ENCODE data around the gene B3GAT3.
"Not testable (repeated sequence)": the region's sequence is repeated elsewhere in the genome, so short reads cannot be mapped to it uniquely, and the experiment has no call there.

B3GAT3 gene

DNA sequence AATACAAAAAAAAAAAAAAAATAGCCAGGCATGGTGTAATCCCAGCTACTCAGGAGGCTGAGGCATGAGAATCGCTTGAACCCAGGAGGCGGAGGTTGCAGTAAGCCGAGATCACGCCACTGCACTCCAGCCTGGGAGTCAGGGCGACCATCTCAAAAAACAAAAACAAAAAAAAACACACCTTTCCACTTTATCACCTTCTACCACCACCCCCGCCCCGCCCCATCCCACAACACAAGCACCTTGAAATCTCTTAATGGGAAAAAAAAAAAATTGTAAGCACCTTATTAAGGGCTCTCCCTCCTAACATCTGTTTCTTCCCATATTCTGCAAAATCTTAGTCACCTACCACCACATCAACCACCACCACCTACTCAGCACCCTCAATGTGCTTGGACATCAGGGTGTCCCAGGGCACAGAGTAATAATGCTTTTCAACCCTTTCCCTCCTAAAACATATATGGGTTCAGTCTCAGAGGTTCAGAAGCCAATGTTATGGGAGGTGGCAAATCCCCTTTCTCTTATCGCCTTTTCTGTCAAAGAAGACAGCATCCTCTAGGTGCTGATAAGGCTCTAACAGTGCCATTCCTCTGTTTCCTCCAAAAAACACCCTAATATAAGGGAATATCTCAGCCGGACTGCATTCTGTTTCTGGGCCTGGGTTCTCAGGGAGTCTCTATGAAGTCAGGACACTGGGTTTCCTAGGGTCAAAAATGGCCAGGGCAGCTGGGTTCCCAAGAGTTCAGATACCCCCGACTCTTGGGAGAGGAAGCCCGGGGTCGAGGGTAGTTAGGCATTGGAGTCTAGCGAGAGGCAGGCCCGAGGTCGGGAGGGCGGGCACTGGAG, 30.6 kb upstream of the B3GAT3 start:
- H3K4me1 ChIP-seq (ENCODE audit: control insufficient read depth, insufficient read depth, low read length), result peaks cover 24% of the 10 kb centered on the region
- no peaks in the 10 kb centered on the region for H3K9me3 ChIP-seq (replicated peaks; ENCODE audit: low read length)
- peak overlapping the region; percentile 96 for H3K9ac ChIP-seq (ENCODE audit: low read depth, low read length)
- peak overlapping the region; percentile 93 for H3K4me2 ChIP-seq (ENCODE audit: low read length)
- peaks cover 18% of the 10 kb centered on the region for H3K36me3 ChIP-seq (ENCODE audit: insufficient read depth, low read length)
- H3K27me3 ChIP-seq (ENCODE audit: control insufficient read depth, insufficient read depth, low read length), result no peaks in the 10 kb centered on the region
- peak overlapping the region; percentile 93 for H3K4me3 ChIP-seq (ENCODE audit: low read length)

DNA sequence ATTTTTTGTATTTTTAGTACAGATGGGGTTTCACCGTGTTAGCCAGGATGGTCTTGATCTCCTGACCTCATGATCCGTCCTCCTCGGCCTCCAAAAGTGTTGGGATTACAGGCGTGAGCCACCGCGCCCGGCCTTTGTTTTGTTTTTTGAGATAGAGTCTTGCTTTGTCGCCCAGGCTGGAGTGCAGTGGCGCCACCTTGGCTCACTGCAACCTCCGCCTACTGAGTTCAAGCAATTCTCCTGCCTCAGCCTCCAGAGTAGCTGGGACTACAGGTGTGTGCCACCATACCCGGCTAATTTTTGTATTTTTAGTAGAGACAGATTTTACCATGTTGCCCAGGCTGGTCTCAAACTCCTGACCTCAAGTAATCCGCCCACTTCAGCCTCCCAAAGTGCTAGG, 28.5 kb upstream of the B3GAT3 start:
- not testable (repeated sequence) for H3K9ac ChIP-seq (ENCODE audit: low read depth, low read length); H3K9me3 ChIP-seq (replicated peaks; ENCODE audit: low read length); H3K4me2 ChIP-seq (ENCODE audit: low read length); H3K4me3 ChIP-seq (ENCODE audit: low read length); H3K27me3 ChIP-seq (ENCODE audit: control insufficient read depth, insufficient read depth, low read length)
- peaks cover 31% of the 10 kb centered on the region for H3K4me1 ChIP-seq (ENCODE audit: control insufficient read depth, insufficient read depth, low read length)
- H3K36me3 ChIP-seq (ENCODE audit: insufficient read depth, low read length), result peaks cover 18% of the 10 kb centered on the region

DNA sequence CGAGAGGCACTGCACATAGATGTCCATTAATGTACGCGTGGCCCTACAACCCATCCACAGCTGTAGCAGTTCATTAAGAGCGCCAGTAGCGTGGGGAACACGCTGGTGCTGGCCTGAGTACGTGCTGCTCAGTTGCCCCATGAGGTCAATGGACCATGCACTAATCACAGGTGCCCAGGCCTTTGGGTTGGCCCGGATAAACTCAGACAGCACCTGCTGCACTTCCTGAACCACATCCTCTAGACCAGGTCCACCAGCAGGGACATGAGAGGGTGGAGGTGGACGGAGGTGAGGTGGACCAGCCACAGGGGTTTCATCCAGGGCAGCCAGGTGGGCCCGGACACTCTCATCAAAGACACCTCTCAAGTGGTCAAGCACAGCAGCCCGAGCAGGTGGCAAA, 27.7 kb upstream of the B3GAT3 start:
- Histone ChIP-seq H3K27me3 (ENCODE audit: control insufficient read depth, insufficient read depth, low read length) (no peaks in the 10 kb centered on the region), H3K9ac (ENCODE audit: low read depth, low read length) (no peak overlapping the region)

DNA sequence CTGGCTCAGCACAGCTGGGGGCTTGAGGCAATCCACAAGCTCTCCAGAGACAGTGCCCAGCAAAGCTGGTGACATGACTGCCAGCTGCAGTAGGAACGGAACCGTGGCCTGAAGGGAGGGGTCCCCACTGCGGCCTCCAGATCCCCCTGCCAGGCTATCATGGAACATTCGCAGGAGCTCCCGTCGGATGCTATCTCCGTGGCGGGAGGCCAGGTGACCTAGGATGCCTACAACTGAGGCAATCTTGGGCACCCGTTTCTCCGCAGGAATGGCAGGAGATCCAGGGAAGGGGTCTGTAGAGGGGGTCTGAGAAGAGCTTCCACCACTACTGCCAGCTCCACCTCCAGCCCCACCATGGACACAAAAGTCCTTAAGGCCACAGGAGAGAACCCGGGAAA, 27.2 kb upstream of the B3GAT3 start:
- Histone ChIP-seq H3K4me3 (ENCODE audit: low read length) (no peak overlapping the region), H3K9ac (ENCODE audit: low read depth, low read length) (no peak overlapping the region), H3K4me2 (ENCODE audit: low read length) (no peak overlapping the region), H3K27me3 (ENCODE audit: control insufficient read depth, insufficient read depth, low read length) (no peaks in the 10 kb centered on the region), H3K36me3 (ENCODE audit: insufficient read depth, low read length) (peaks cover 25% of the 10 kb centered on the region), H3K9me3 (replicated peaks; ENCODE audit: low read length) (no peaks in the 10 kb centered on the region), H3K4me1 (ENCODE audit: control insufficient read depth, insufficient read depth, low read length) (peaks cover 38% of the 10 kb centered on the region)

More for the DNA sequence above, 27.7 kb upstream of the B3GAT3 start:
- no peak overlapping the region for H3K4me2 ChIP-seq (ENCODE audit: low read length)
- peaks cover 20% of the 10 kb centered on the region for H3K36me3 ChIP-seq (ENCODE audit: insufficient read depth, low read length)
- no peak overlapping the region for H3K4me3 ChIP-seq (ENCODE audit: low read length)
- H3K9me3 ChIP-seq (replicated peaks; ENCODE audit: low read length), result no peaks in the 10 kb centered on the region
- peaks cover 38% of the 10 kb centered on the region for H3K4me1 ChIP-seq (ENCODE audit: control insufficient read depth, insufficient read depth, low read length)

DNA sequence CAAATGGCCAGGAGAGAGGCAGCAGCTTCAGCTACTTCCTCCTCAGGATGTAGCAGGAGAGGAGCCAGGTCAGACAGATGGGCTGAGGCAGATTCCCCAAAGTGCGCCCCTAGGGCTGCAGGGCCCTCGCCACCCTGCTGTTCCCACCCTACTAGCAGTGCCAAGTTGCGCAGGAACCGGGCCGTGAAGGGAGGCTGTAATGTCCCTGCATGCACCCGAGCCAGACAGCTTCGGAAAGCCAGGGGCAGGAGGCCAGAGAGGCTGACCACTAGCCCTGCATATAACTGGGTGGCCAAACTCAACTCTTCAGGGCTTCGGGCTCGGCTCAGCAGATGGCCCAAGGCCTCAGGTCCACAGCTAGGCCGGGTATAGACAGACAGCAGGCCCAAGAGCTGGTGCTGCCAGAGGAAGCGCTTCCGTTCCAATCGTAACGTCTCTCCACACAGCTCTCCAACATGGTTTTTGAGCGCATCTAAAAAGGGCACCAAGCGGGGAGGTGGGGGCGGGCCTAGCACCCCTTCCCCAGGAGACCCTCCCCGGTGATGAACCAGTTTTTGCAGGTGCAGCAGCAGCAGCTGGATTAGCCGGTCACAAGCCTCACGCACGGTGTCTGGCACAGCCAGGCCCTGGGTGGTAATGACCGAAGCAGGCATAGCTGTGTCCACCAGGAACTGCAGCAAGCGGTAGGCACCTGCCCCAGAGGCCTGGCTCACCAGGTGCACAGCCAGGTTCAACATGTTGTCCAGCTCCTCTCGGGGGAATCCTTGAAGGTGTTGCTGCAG, 26.6 kb upstream of the B3GAT3 start:
- H3K9ac ChIP-seq (ENCODE audit: low read depth, low read length), result no peak overlapping the region
- peaks cover 28% of the 10 kb centered on the region for H3K36me3 ChIP-seq (ENCODE audit: insufficient read depth, low read length)
- H3K4me2 ChIP-seq (ENCODE audit: low read length), result no peak overlapping the region
- H3K9me3 ChIP-seq (replicated peaks; ENCODE audit: low read length), result no peaks in the 10 kb centered on the region
- H3K27me3 ChIP-seq (ENCODE audit: control insufficient read depth, insufficient read depth, low read length), result no peaks in the 10 kb centered on the region
- no peak overlapping the region for H3K4me3 ChIP-seq (ENCODE audit: low read length)
- H3K4me1 ChIP-seq (ENCODE audit: control insufficient read depth, insufficient read depth, low read length), result peaks cover 36% of the 10 kb centered on the region

DNA sequence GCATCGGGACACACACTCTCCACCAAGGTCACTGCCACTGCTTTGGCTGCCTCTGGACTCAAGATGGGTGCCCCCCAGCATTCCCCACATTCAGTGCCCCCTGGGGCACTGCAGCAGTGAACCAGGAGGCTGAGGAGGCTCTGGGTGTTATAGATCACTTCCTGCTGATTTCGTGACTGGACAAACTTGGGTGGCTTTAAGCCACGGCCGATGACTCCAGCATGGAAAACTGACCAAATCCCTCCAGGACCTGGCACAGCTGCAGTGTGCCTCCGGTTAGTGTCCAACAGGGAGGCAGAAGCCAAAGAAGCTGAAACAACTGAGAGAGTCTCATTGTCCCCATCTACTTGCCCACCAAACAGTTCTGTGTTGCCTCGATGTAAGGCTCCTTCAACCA, 25.8 kb upstream of the B3GAT3 start:
- Histone ChIP-seq H3K4me3 (ENCODE audit: low read length) (no peak overlapping the region), H3K9me3 (replicated peaks; ENCODE audit: low read length) (no peaks in the 10 kb centered on the region), H3K4me2 (ENCODE audit: low read length) (peak overlapping the region; percentile 68), H3K36me3 (ENCODE audit: insufficient read depth, low read length) (peaks cover 33% of the 10 kb centered on the region), H3K9ac (ENCODE audit: low read depth, low read length) (no peak overlapping the region), H3K4me1 (ENCODE audit: control insufficient read depth, insufficient read depth, low read length) (peaks cover 36% of the 10 kb centered on the region), H3K27me3 (ENCODE audit: control insufficient read depth, insufficient read depth, low read length) (no peaks in the 10 kb centered on the region)

DNA sequence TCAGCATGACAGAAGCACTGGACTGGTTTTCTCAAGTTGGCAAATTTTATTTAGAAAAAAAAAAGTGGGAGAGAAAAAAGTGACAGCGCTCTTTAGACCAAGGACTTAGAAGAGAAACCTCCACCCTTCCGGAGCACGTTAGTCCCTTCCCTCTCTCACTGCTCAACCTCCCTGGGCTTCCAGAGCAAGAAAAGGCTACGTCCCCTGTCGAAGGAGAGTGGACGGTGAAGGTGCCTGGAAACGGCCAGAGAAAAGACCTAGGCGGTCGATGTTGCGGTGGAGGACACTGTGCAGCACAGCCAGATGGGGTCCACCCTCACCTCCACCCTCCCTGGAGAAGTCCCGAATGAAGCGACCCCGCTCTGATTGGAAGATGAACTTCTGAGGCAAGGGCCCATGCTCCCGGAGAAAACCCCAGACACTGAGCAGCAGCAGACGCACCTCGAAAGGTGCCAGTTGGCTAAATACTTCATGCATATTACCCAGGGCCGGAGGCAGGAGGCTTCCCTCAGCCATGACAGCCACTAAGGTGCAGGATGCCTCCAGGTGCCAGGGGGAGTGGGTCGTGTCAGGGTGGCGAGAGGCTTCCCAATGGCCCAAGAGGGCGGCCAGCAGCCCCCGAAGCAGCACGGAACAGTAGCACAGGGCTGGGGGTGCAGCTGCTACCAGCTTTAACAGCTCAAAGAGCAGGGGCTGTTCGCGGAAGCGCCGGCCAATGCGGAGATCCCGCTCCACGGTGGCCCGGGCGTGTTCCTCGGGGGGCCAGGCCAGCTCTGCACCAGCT, 25.2 kb upstream of the B3GAT3 start:
- Histone ChIP-seq H3K27me3 (ENCODE audit: control insufficient read depth, insufficient read depth, low read length) (no peaks in the 10 kb centered on the region), H3K9ac (ENCODE audit: low read depth, low read length) (peak overlapping the region; percentile 27), H3K9me3 (replicated peaks; ENCODE audit: low read length) (no peaks in the 10 kb centered on the region), H3K36me3 (ENCODE audit: insufficient read depth, low read length) (peaks cover 34% of the 10 kb centered on the region), H3K4me2 (ENCODE audit: low read length) (peak overlapping the region; percentile 68), H3K4me1 (ENCODE audit: control insufficient read depth, insufficient read depth, low read length) (peaks cover 32% of the 10 kb centered on the region), H3K4me3 (ENCODE audit: low read length) (peak overlapping the region; percentile 36)

DNA sequence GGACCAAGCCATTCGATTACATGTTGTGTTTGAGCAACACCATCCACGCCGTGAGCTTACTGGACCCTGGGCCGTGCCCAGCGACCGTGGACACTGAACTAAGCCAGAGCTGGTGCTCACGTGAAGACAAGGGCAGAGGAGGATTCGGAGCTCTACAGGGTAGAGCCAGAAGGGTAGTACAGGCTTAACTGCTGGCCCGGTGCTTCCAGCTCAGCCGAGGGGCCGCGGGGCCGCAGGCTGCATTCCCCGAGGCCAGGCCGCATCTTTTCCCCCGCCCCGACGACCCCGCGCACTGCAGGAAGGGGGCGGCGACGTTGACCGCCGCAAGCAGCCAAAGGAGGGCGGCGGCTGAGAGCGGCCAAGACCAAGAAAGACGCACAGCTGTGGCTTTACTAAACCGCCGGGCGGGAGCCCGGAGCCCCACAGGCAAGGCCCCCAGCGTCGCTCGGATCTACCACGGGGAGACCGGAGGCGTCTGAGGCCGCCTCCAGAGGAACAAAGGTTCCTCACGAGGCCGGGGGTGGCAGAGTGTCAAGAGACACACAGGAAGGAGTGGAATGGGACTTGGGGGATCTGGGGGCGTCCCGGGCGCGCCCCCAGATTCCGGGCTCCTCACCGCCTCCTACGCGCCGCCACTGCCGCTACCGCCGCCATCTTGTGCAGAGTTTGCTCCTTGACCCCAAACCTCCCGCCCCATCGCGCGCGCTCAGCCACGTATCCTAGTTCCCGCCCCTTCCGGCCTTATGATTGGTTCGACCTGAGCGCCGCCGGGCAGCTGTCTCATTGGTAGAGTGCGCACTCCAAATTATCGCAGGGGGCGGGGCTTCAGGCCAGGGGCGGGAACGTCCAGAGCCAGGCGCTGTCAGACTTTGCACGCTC, 24.4 kb upstream of the B3GAT3 start, which contains the start of gene GANAB:
TSS of gene GANAB (minus strand) at position 668 of the 879 bp plus-strand sequence. CDS start at position 654, 14 bp downstream.
- Histone ChIP-seq H3K4me2 (ENCODE audit: low read length) (peak within 1 kb of the TSS; percentile 85), H3K9ac (ENCODE audit: low read depth, low read length) (peak within 1 kb of the TSS; percentile 100), H3K9me3 (replicated peaks; ENCODE audit: low read length) (no peaks in the 10 kb centered on the region), H3K36me3 (ENCODE audit: insufficient read depth, low read length) (peaks cover 34% of the 10 kb centered on the region), H3K27me3 (ENCODE audit: control insufficient read depth, insufficient read depth, low read length) (no peaks in the 10 kb centered on the region), H3K4me3 (ENCODE audit: low read length) (peak within 1 kb of the TSS; percentile 96), H3K4me1 (ENCODE audit: control insufficient read depth, insufficient read depth, low read length) (peaks cover 26% of the 10 kb centered on the region)

DNA sequence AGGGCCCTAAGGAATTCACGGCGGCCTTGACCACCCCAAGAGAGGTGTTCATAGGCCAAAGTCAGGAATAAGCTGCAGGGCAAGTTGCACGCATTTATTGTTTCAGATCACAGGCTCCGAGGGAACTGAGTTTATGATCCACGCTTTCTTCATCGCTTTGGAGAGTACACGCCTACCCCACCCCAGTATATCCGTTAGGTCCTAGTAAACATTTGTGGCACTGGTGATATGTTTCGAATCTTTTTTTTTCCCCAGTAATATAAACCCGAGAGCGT, 23.8 kb upstream of the B3GAT3 start:
- H3K27me3 ChIP-seq (ENCODE audit: control insufficient read depth, insufficient read depth, low read length), result no peaks in the 10 kb centered on the region
- H3K9me3 ChIP-seq (replicated peaks; ENCODE audit: low read length), result no peaks in the 10 kb centered on the region
- H3K4me3 ChIP-seq (ENCODE audit: low read length), result peak overlapping the region; percentile 96
- H3K4me2 ChIP-seq (ENCODE audit: low read length), result peak overlapping the region; percentile 85
- H3K36me3 ChIP-seq (ENCODE audit: insufficient read depth, low read length), result peaks cover 34% of the 10 kb centered on the region
- peak overlapping the region; percentile 100 for H3K9ac ChIP-seq (ENCODE audit: low read depth, low read length)
- H3K4me1 ChIP-seq (ENCODE audit: control insufficient read depth, insufficient read depth, low read length), result peaks cover 26% of the 10 kb centered on the region

DNA sequence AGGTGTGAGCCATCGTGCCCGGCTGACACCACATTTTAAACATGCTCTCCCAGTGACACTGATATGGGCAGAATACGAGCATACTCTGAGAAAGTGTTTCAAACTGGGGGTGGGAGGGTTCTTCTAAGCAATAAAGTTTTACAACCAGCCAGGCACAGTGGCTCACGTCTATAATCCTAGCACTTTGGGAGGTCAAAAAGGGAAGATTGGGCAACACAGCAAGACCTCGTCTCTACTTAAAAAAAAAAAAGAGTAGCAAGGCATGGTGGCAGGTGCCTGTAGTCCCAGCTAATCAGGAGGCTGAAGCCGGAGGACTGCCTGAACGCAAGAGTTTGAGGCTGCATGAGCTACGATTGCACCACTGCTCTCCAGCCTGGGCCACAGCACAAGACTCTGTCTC, 22.4 kb upstream of the B3GAT3 start:
- H3K4me3 ChIP-seq (ENCODE audit: low read length), result no peak overlapping the region
- H3K27me3 ChIP-seq (ENCODE audit: control insufficient read depth, insufficient read depth, low read length), result no peaks in the 10 kb centered on the region
- no peak overlapping the region for H3K9ac ChIP-seq (ENCODE audit: low read depth, low read length)
- H3K36me3 ChIP-seq (ENCODE audit: insufficient read depth, low read length), result peaks cover 34% of the 10 kb centered on the region
- no peaks in the 10 kb centered on the region for H3K9me3 ChIP-seq (replicated peaks; ENCODE audit: low read length)
- no peak overlapping the region for H3K4me2 ChIP-seq (ENCODE audit: low read length)
- H3K4me1 ChIP-seq (ENCODE audit: control insufficient read depth, insufficient read depth, low read length), result peaks cover 26% of the 10 kb centered on the region

Data from skeletal muscle satellite cell (primary cell).